CD14-positive monocyte (primary cell): ENCODE measurements around the gene VPS33A. TPM values are rescaled to one million over a fixed set of nuclear protein-coding genes. Genes with fewer than 3 reads are reported as not detected.
A peak's percentile ranks its signal among the peaks of the same experiment; 100 is the strongest.

Source experiments
- DNase-seq, 3 donors: peaks; one replicate each; pipeline ENCODE4 v3.0.0-alpha.2; 2011 to 2022
- H2AFZ ChIP-seq: 2 replicates; pipeline ENCODE4 v1.6.0; 2012; ENCODE audit warnings: mild to moderate bottlenecking, low read depth, low read length, inconsistent platforms; ENCODE audit not compliant: insufficient read depth, poor library complexity, severe bottlenecking
- H3K27ac ChIP-seq, 2 donors: 1 replicate in 1 of 2; 2 replicates in 1 of 2; pipeline ENCODE4 v1.5.1; 2012 to 2013; ENCODE audit warnings: low read length in 2 of 2, control low read depth in 1 of 2, inconsistent platforms in 1 of 2, low read depth in 1 of 2, mild to moderate bottlenecking in 1 of 2
- H3K27me3 ChIP-seq, 2 donors: one replicate each; pipeline versions ENCODE4 v1.6.0 to v1.6.1; 2011 to 2013; ENCODE audit warnings: low read length in 2 of 2; ENCODE audit not compliant: control insufficient read depth in 2 of 2, insufficient read depth in 2 of 2
- H3K36me3 ChIP-seq, 2 donors: replicated peaks in 1 of 2; 1 replicate in 1 of 2; 2 replicates in 1 of 2; pipeline versions ENCODE4 v1.5.1 to v1.6.1; 2012 to 2013; ENCODE audit warnings: low read length in 2 of 2, control low read depth in 1 of 2, inconsistent platforms in 1 of 2, mild to moderate bottlenecking in 1 of 2; ENCODE audit not compliant: insufficient read depth in 2 of 2, control insufficient read depth in 1 of 2
- H3K4me1 ChIP-seq, 2 donors: 1 replicate in 1 of 2; 2 replicates in 1 of 2; pipeline versions ENCODE4 v1.5.1 to v1.6.1; 2012 to 2013; ENCODE audit warnings: low read length in 2 of 2, control low read depth in 1 of 2, inconsistent platforms in 1 of 2, mild to moderate bottlenecking in 1 of 2, moderate library complexity in 1 of 2; ENCODE audit not compliant: insufficient read depth in 2 of 2, control insufficient read depth in 1 of 2
- H3K4me2 ChIP-seq: replicated peaks from 2 replicates; pipeline ENCODE3; 2012; ENCODE audit warnings: low read length, moderate library complexity, mild to moderate bottlenecking; ENCODE audit not compliant: poor library complexity, severe bottlenecking; ENCODE audit errors: extremely low read depth
- H3K4me3 ChIP-seq, 3 experiments: fragments of 200-600 bp in 1 of 3; sonication (generic) in 1 of 3; replicated peaks in 1 of 3; 1 replicate in 2 of 3; 2 replicates in 1 of 3; pipeline ENCODE4 v1.5.1; 2011 to 2013; ENCODE audit warnings: low read length in 3 of 3, mild to moderate bottlenecking in 3 of 3, control low read depth in 2 of 3, low read depth in 2 of 3, inconsistent platforms in 1 of 3, moderate library complexity in 1 of 3
- H3K79me2 ChIP-seq: 2 replicates; pipeline ENCODE4 v1.6.0; 2012; ENCODE audit warnings: mild to moderate bottlenecking, control low read depth, inconsistent platforms, low read length, moderate library complexity; ENCODE audit not compliant: insufficient read depth
- H3K9ac ChIP-seq: 2 replicates; pipeline ENCODE4 v1.6.0; 2017; ENCODE audit warnings: low read length, mild to moderate bottlenecking; ENCODE audit not compliant: insufficient read depth, poor library complexity, severe bottlenecking
- H3K9me3 ChIP-seq, 2 donors: replicated peaks in 1 of 2; 1 replicate in 1 of 2; 2 replicates in 1 of 2; pipeline versions ENCODE4 v1.5.1 to v1.6.1; 2012 to 2013; ENCODE audit warnings: low read length in 2 of 2, control low read depth in 1 of 2; ENCODE audit not compliant: control insufficient read depth in 1 of 2, insufficient read depth in 1 of 2
- H4K20me1 ChIP-seq: 2 replicates; pipeline ENCODE4 v1.6.0; 2012; ENCODE audit warnings: mild to moderate bottlenecking, low read length, control low read depth, moderate library complexity; ENCODE audit not compliant: insufficient read depth
- H3K27ac Mint-ChIP-seq, 7 donors: one replicate each; pipeline ENCODE4 v1.8.0; 2020; ENCODE audit warnings: mild to moderate bottlenecking in 7 of 7, mixed read lengths in 7 of 7, moderate library complexity in 6 of 7, inconsistent platforms in 2 of 7
- H3K27me3 Mint-ChIP-seq, 3 donors: one replicate each; pipeline ENCODE4 v1.8.0; 2021 to 2022; ENCODE audit warnings: low read depth in 3 of 3, mild to moderate bottlenecking in 3 of 3, mixed read lengths in 3 of 3, moderate library complexity in 3 of 3, inconsistent platforms in 1 of 3
- H3K36me3 Mint-ChIP-seq, 2 donors: one replicate each; pipeline ENCODE4 v1.8.0; 2020; ENCODE audit warnings: mixed read lengths in 2 of 2, inconsistent platforms in 1 of 2, mild to moderate bottlenecking in 1 of 2
- H3K4me1 Mint-ChIP-seq: one replicate; pipeline ENCODE4 v1.8.0; 2020; ENCODE audit warnings: mild to moderate bottlenecking, mixed read lengths
- H3K4me3 Mint-ChIP-seq, 2 donors: one replicate each; pipeline ENCODE4 v1.8.0; 2020; ENCODE audit warnings: mild to moderate bottlenecking in 2 of 2, mixed read lengths in 2 of 2, moderate library complexity in 1 of 2
- H3K9me3 Mint-ChIP-seq, 7 donors: one replicate each; pipeline ENCODE4 v1.8.0; 2020 to 2022; ENCODE audit warnings: mixed read lengths in 7 of 7, mild to moderate bottlenecking in 6 of 7, moderate library complexity in 6 of 7, inconsistent platforms in 2 of 7
- WGBS: methylation state at CpG from one replicate; pipeline ENCODE4 v1.1.5; 2013; ENCODE audit warnings: missing lambda C conversion rate; ENCODE audit not compliant: insufficient coverage; 5-methylcytosine and 5-hydroxymethylcytosine counted together
- intact Hi-C, 2 donors: fragments of 100-400 bp; cut with micrococcal nuclease; formaldehyde crosslinking; loops; one replicate each; pipeline versions ENCODE4 v1.15.0 to v1.15.1; 2023
- polyA plus RNA-seq, 3 donors: library from polyadenylated mRNA; depleted of rRNA in 1 of 3; unstranded in 2 of 3; stranded (reverse) in 1 of 3; fragments of 300-500 nt in 2 of 3; fragments of >200 nt in 1 of 3; fragmentation: Illumina TruSeq in 2 of 3; gene quantifications; 1 replicate in 2 of 3; 2 replicates in 1 of 3; pipeline ENCODE4 v1.2.3, GENCODE V29; 2012 to 2021
- TF ChIP-seq, protein P1 (sequence below): fragments of 200-600 bp; IDR thresholded peaks from one replicate; pipeline ENCODE4 v1.8.0; 2022; ENCODE audit warnings: antibody characterized with exemption, mild to moderate bottlenecking

The VPS33A gene
- polyA plus RNA-seq, 3 donors = 15.3 to 33.1 (median 32.9) TPM

DNA sequence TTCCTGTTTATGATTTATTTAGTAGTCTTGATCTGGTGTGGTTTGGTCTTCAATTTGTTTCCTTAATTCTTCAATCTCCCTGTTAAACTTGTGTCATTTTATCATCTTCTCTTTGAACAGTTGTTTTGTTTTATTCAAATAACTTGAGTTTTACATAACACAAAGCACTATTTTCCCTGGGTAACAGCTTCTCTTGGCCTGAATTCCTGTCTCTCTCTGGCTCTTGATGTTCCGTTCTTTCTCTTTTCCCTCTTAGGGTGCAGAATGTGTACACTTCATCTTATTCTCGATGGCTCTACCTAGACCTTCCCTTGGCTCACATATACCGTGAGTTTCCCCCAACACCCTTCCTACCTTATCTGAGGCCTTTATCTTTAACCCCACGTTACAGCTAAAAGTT is 36.8 kb upstream of the VPS33A start:
- TF ChIP-seq, protein P1, sequence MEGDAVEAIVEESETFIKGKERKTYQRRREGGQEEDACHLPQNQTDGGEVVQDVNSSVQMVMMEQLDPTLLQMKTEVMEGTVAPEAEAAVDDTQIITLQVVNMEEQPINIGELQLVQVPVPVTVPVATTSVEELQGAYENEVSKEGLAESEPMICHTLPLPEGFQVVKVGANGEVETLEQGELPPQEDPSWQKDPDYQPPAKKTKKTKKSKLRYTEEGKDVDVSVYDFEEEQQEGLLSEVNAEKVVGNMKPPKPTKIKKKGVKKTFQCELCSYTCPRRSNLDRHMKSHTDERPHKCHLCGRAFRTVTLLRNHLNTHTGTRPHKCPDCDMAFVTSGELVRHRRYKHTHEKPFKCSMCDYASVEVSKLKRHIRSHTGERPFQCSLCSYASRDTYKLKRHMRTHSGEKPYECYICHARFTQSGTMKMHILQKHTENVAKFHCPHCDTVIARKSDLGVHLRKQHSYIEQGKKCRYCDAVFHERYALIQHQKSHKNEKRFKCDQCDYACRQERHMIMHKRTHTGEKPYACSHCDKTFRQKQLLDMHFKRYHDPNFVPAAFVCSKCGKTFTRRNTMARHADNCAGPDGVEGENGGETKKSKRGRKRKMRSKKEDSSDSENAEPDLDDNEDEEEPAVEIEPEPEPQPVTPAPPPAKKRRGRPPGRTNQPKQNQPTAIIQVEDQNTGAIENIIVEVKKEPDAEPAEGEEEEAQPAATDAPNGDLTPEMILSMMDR = no peak
- H3K9ac ChIP-seq = no peak overlapping the region
- Mint-ChIP-seq H3K4me1 (no peaks in the 10 kb centered on the region), H3K27ac (peak overlapping the region in 1 of 7 donors; percentile 19), H3K36me3 (peaks cover 74 to 97% of the 10 kb centered on the region in 2 donors), H3K27me3 (no peaks in the 10 kb centered on the region), H3K9me3 (peaks cover 0 to 2% (median 0%) of the 10 kb centered on the region in 7 donors), H3K4me3 (no peak overlapping the region)
- no peaks in the 10 kb centered on the region for H3K9me3 ChIP-seq
- intact Hi-C loops = no loop called here
- H3K4me1 ChIP-seq = no peaks in the 10 kb centered on the region
- DNase-seq = no peak
- no peaks in the 10 kb centered on the region for H4K20me1 ChIP-seq
- H3K27me3 ChIP-seq = no peaks in the 10 kb centered on the region
- no peak overlapping the region for H3K27ac ChIP-seq
- H3K4me3 ChIP-seq = no peak overlapping the region
- no peak overlapping the region for H2AFZ ChIP-seq
- 100% methylated on average over 1 of the region's 4 CpGs for WGBS
- no peaks in the 10 kb centered on the region for H3K79me2 ChIP-seq
- H3K36me3 ChIP-seq = peaks cover 53 to 95% of the 10 kb centered on the region in 2 donors
- no peak overlapping the region for H3K4me2 ChIP-seq

DNA sequence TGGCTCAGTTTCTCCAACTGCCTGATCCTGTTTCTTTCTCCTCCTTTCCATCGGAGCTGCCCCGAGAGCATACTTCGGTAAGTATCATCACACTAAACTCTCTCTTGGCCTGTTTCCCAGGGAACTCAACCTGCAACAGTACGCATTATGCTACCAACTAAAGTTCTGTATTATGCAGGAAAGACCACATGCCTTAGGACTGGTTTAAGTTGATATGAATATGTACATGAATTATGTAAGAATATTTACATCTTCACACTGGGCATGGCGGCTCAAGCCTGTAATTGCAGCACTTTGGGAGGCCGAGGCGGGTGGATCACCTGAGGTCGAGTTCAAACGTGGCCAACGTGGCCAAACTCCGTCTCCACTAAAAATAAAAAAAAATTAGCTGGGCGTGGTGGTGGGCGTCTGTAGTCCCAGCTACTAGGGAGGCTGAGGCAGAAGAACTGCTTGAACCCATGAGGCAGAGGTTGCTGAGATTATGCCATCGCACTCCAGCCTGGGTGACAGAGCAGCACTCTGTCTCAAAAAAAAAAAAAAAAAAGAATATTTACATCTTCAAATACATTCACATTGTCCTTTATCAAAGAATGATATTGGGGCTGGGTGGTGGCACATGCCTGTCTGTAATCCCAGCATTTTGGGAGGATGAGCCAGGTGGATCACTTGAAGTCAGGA is 31.9 kb upstream of the VPS33A start:
- peaks cover 0 to 2% (median 0%) of the 10 kb centered on the region in 7 donors for H3K9me3 Mint-ChIP-seq
- Histone ChIP-seq H4K20me1 (peaks cover 4% of the 10 kb centered on the region), H3K4me2 (no peak overlapping the region), H2AFZ (no peak overlapping the region), H3K27ac (no peak overlapping the region), H3K27me3 (no peaks in the 10 kb centered on the region), H3K79me2 (no peaks in the 10 kb centered on the region), H3K9me3 (no peaks in the 10 kb centered on the region), H3K4me1 (no peaks in the 10 kb centered on the region), H3K9ac (no peak overlapping the region), H3K36me3 (peaks cover 47 to 91% of the 10 kb centered on the region in 2 donors), H3K4me3 (no peak overlapping the region)
- intact Hi-C loops = no loop called here
- peaks cover 65 to 94% of the 10 kb centered on the region in 2 donors for H3K36me3 Mint-ChIP-seq
- TF ChIP-seq, protein P1 = no peak
- H3K27me3 Mint-ChIP-seq = no peaks in the 10 kb centered on the region
- no peak overlapping the region for H3K27ac Mint-ChIP-seq
- H3K4me1 Mint-ChIP-seq = no peaks in the 10 kb centered on the region
- no peak overlapping the region for H3K4me3 Mint-ChIP-seq
- DNase-seq = no peak
- WGBS = 95% methylated on average over 5 of the region's 14 CpGs
